ENCODE data around the gene S100A3.
"Not testable (repeated sequence)": the region's sequence is repeated elsewhere in the genome, so short reads cannot be mapped to it uniquely, and the experiment has no call there.

Gene S100A3

GRCh38 chr1:153583514-153583913 is 34.5 kb upstream of the S100A3 start:
- H3K4me1 ChIP-seq (ENCODE audit: control insufficient read depth in 1 of 2, insufficient read depth in 2 of 2, low read length in 2 of 2); H3K9ac ChIP-seq (ENCODE audit: low read depth in 1 of 2, low read length in 2 of 2); H3K27me3 ChIP-seq (ENCODE audit: control insufficient read depth in 1 of 2, insufficient read depth in 2 of 2, low read length in 2 of 2); H3K9me3 ChIP-seq (ENCODE audit: control insufficient read depth in 1 of 2, low read length in 2 of 2); H3K36me3 ChIP-seq (ENCODE audit: control insufficient read depth in 1 of 2, insufficient read depth in 2 of 2, low read length in 2 of 2); H3K4me3 ChIP-seq (ENCODE audit: low read depth in 1 of 2, low read length in 2 of 2); H3K27ac ChIP-seq (ENCODE audit: low read depth, low read length): not testable (repeated sequence)

GRCh38 chr1:153582836-153583235 is 33.8 kb upstream of the S100A3 start:
- not testable (repeated sequence) for H3K4me1 ChIP-seq (ENCODE audit: control insufficient read depth in 1 of 2, insufficient read depth in 2 of 2, low read length in 2 of 2); H3K9ac ChIP-seq (ENCODE audit: low read depth in 1 of 2, low read length in 2 of 2); H3K4me3 ChIP-seq (ENCODE audit: low read depth in 1 of 2, low read length in 2 of 2); H3K27me3 ChIP-seq (ENCODE audit: control insufficient read depth in 1 of 2, insufficient read depth in 2 of 2, low read length in 2 of 2); H3K36me3 ChIP-seq (ENCODE audit: control insufficient read depth in 1 of 2, insufficient read depth in 2 of 2, low read length in 2 of 2); H3K27ac ChIP-seq (ENCODE audit: low read depth, low read length); H3K9me3 ChIP-seq (ENCODE audit: control insufficient read depth in 1 of 2, low read length in 2 of 2)

- H3K27ac ChIP-seq (ENCODE audit: low read depth, low read length) = no peak overlapping the region
- peaks cover 0 to 3% of the 10 kb centered on the region in 2 donors for H3K4me1 ChIP-seq (ENCODE audit: control insufficient read depth in 1 of 2, insufficient read depth in 2 of 2, low read length in 2 of 2)
- H3K9me3 ChIP-seq (ENCODE audit: control insufficient read depth in 1 of 2, low read length in 2 of 2) = no peaks in the 10 kb centered on the region
- H3K27me3 ChIP-seq (ENCODE audit: control insufficient read depth in 1 of 2, insufficient read depth in 2 of 2, low read length in 2 of 2) = no peaks in the 10 kb centered on the region
- H3K36me3 ChIP-seq (ENCODE audit: control insufficient read depth in 1 of 2, insufficient read depth in 2 of 2, low read length in 2 of 2) = no peaks in the 10 kb centered on the region
- H3K9ac ChIP-seq (ENCODE audit: low read depth in 1 of 2, low read length in 2 of 2) = no peak overlapping the region
- no peak overlapping the region for H3K4me3 ChIP-seq (ENCODE audit: low read depth in 1 of 2, low read length in 2 of 2)
Measured at GRCh38 chr1:153578936-153579335, 29.9 kb upstream of the S100A3 start.

GRCh38 chr1:153578490-153578889 is 29.4 kb upstream of the S100A3 start:
- H3K27ac ChIP-seq (ENCODE audit: low read depth, low read length) = no peak overlapping the region
- peaks cover 0 to 3% of the 10 kb centered on the region in 2 donors for H3K4me1 ChIP-seq (ENCODE audit: control insufficient read depth in 1 of 2, insufficient read depth in 2 of 2, low read length in 2 of 2)
- no peaks in the 10 kb centered on the region for H3K36me3 ChIP-seq (ENCODE audit: control insufficient read depth in 1 of 2, insufficient read depth in 2 of 2, low read length in 2 of 2)
- H3K4me3 ChIP-seq (ENCODE audit: low read depth in 1 of 2, low read length in 2 of 2) = no peak overlapping the region
- no peaks in the 10 kb centered on the region for H3K27me3 ChIP-seq (ENCODE audit: control insufficient read depth in 1 of 2, insufficient read depth in 2 of 2, low read length in 2 of 2)
- H3K9ac ChIP-seq (ENCODE audit: low read depth in 1 of 2, low read length in 2 of 2) = no peak overlapping the region
- no peaks in the 10 kb centered on the region for H3K9me3 ChIP-seq (ENCODE audit: control insufficient read depth in 1 of 2, low read length in 2 of 2)

GRCh38 chr1:153577624-153578051 is 28.6 kb upstream of the S100A3 start:
- H3K27me3 ChIP-seq (ENCODE audit: control insufficient read depth in 1 of 2, insufficient read depth in 2 of 2, low read length in 2 of 2) = no peaks in the 10 kb centered on the region
- peaks cover 3 to 7% of the 10 kb centered on the region in 2 donors for H3K4me1 ChIP-seq (ENCODE audit: control insufficient read depth in 1 of 2, insufficient read depth in 2 of 2, low read length in 2 of 2)
- no peak overlapping the region for H3K4me3 ChIP-seq (ENCODE audit: low read depth in 1 of 2, low read length in 2 of 2)
- H3K36me3 ChIP-seq (ENCODE audit: control insufficient read depth in 1 of 2, insufficient read depth in 2 of 2, low read length in 2 of 2) = no peaks in the 10 kb centered on the region
- H3K27ac ChIP-seq (ENCODE audit: low read depth, low read length) = no peak overlapping the region
- H3K9ac ChIP-seq (ENCODE audit: low read depth in 1 of 2, low read length in 2 of 2) = no peak overlapping the region
- no peaks in the 10 kb centered on the region for H3K9me3 ChIP-seq (ENCODE audit: control insufficient read depth in 1 of 2, low read length in 2 of 2)

GRCh38 chr1:153577138-153577537 is 28.1 kb upstream of the S100A3 start:
- Histone ChIP-seq H3K9ac (ENCODE audit: low read depth in 1 of 2, low read length in 2 of 2) (no peak overlapping the region), H3K36me3 (ENCODE audit: control insufficient read depth in 1 of 2, insufficient read depth in 2 of 2, low read length in 2 of 2) (no peaks in the 10 kb centered on the region), H3K27ac (ENCODE audit: low read depth, low read length) (no peak overlapping the region), H3K4me1 (ENCODE audit: control insufficient read depth in 1 of 2, insufficient read depth in 2 of 2, low read length in 2 of 2) (peaks cover 3 to 12% of the 10 kb centered on the region in 2 donors), H3K27me3 (ENCODE audit: control insufficient read depth in 1 of 2, insufficient read depth in 2 of 2, low read length in 2 of 2) (no peaks in the 10 kb centered on the region), H3K4me3 (ENCODE audit: low read depth in 1 of 2, low read length in 2 of 2) (no peak overlapping the region), H3K9me3 (ENCODE audit: control insufficient read depth in 1 of 2, low read length in 2 of 2) (no peaks in the 10 kb centered on the region)

- not testable (repeated sequence) for H3K4me3 ChIP-seq (ENCODE audit: low read depth in 1 of 2, low read length in 2 of 2); H3K27ac ChIP-seq (ENCODE audit: low read depth, low read length); H3K9ac ChIP-seq (ENCODE audit: low read depth in 1 of 2, low read length in 2 of 2); H3K36me3 ChIP-seq (ENCODE audit: control insufficient read depth in 1 of 2, insufficient read depth in 2 of 2, low read length in 2 of 2); H3K9me3 ChIP-seq (ENCODE audit: control insufficient read depth in 1 of 2, low read length in 2 of 2); H3K27me3 ChIP-seq (ENCODE audit: control insufficient read depth in 1 of 2, insufficient read depth in 2 of 2, low read length in 2 of 2)
- H3K4me1 ChIP-seq (ENCODE audit: control insufficient read depth in 1 of 2, insufficient read depth in 2 of 2, low read length in 2 of 2) = peaks cover 8 to 19% of the 10 kb centered on the region in 2 donors
Measured at GRCh38 chr1:153575497-153575896, 26.4 kb upstream of the S100A3 start.

GRCh38 chr1:153575081-153575491 is 26.0 kb upstream of the S100A3 start:
- not testable (repeated sequence) for H3K27ac ChIP-seq (ENCODE audit: low read depth, low read length); H3K27me3 ChIP-seq (ENCODE audit: control insufficient read depth in 1 of 2, insufficient read depth in 2 of 2, low read length in 2 of 2); H3K36me3 ChIP-seq (ENCODE audit: control insufficient read depth in 1 of 2, insufficient read depth in 2 of 2, low read length in 2 of 2); H3K9ac ChIP-seq (ENCODE audit: low read depth in 1 of 2, low read length in 2 of 2); H3K4me3 ChIP-seq (ENCODE audit: low read depth in 1 of 2, low read length in 2 of 2); H3K9me3 ChIP-seq (ENCODE audit: control insufficient read depth in 1 of 2, low read length in 2 of 2)
- H3K4me1 ChIP-seq (ENCODE audit: control insufficient read depth in 1 of 2, insufficient read depth in 2 of 2, low read length in 2 of 2) = peaks cover 10 to 21% of the 10 kb centered on the region in 2 donors

- no peak overlapping the region for H3K9ac ChIP-seq (ENCODE audit: low read depth in 1 of 2, low read length in 2 of 2)
- no peaks in the 10 kb centered on the region for H3K36me3 ChIP-seq (ENCODE audit: control insufficient read depth in 1 of 2, insufficient read depth in 2 of 2, low read length in 2 of 2)
- no peaks in the 10 kb centered on the region for H3K27me3 ChIP-seq (ENCODE audit: control insufficient read depth in 1 of 2, insufficient read depth in 2 of 2, low read length in 2 of 2)
- H3K27ac ChIP-seq (ENCODE audit: low read depth, low read length) = no peak overlapping the region
- H3K4me3 ChIP-seq (ENCODE audit: low read depth in 1 of 2, low read length in 2 of 2) = no peak overlapping the region
- no peaks in the 10 kb centered on the region for H3K9me3 ChIP-seq (ENCODE audit: control insufficient read depth in 1 of 2, low read length in 2 of 2)
- peaks cover 16 to 21% of the 10 kb centered on the region in 2 donors for H3K4me1 ChIP-seq (ENCODE audit: control insufficient read depth in 1 of 2, insufficient read depth in 2 of 2, low read length in 2 of 2)
Measured at GRCh38 chr1:153573351-153573750, 24.3 kb upstream of the S100A3 start.

- Histone ChIP-seq H3K9ac (ENCODE audit: low read depth in 1 of 2, low read length in 2 of 2) (no peak overlapping the region), H3K27me3 (ENCODE audit: control insufficient read depth in 1 of 2, insufficient read depth in 2 of 2, low read length in 2 of 2) (no peaks in the 10 kb centered on the region), H3K4me3 (ENCODE audit: low read depth in 1 of 2, low read length in 2 of 2) (no peak overlapping the region), H3K36me3 (ENCODE audit: control insufficient read depth in 1 of 2, insufficient read depth in 2 of 2, low read length in 2 of 2) (no peaks in the 10 kb centered on the region), H3K9me3 (ENCODE audit: control insufficient read depth in 1 of 2, low read length in 2 of 2) (no peaks in the 10 kb centered on the region), H3K27ac (ENCODE audit: low read depth, low read length) (no peak overlapping the region), H3K4me1 (ENCODE audit: control insufficient read depth in 1 of 2, insufficient read depth in 2 of 2, low read length in 2 of 2) (peaks cover 24 to 29% of the 10 kb centered on the region in 2 donors)
Measured at GRCh38 chr1:153572569-153573015, 23.5 kb upstream of the S100A3 start.

- no peaks in the 10 kb centered on the region for H3K9me3 ChIP-seq (ENCODE audit: control insufficient read depth in 1 of 2, low read length in 2 of 2)
- H3K27ac ChIP-seq (ENCODE audit: low read depth, low read length) = no peak overlapping the region
- no peaks in the 10 kb centered on the region for H3K27me3 ChIP-seq (ENCODE audit: control insufficient read depth in 1 of 2, insufficient read depth in 2 of 2, low read length in 2 of 2)
- peaks cover 33 to 36% of the 10 kb centered on the region in 2 donors for H3K4me1 ChIP-seq (ENCODE audit: control insufficient read depth in 1 of 2, insufficient read depth in 2 of 2, low read length in 2 of 2)
- H3K9ac ChIP-seq (ENCODE audit: low read depth in 1 of 2, low read length in 2 of 2) = no peak overlapping the region
- no peaks in the 10 kb centered on the region for H3K36me3 ChIP-seq (ENCODE audit: control insufficient read depth in 1 of 2, insufficient read depth in 2 of 2, low read length in 2 of 2)
- no peak overlapping the region for H3K4me3 ChIP-seq (ENCODE audit: low read depth in 1 of 2, low read length in 2 of 2)
Measured at GRCh38 chr1:153571706-153572105, 22.6 kb upstream of the S100A3 start.
